ENCODE results near the gene PDXK.

The PDXK gene

GRCh38 chr21:43794857-43795256 is 75.9 kb downstream of the PDXK start:
- no peak for TF ChIP-seq CTCF (IDR thresholded peaks at IDR 0.05; ENCODE audit: extremely low read depth, missing control alignments)
- DNase-seq (ENCODE audit: low spot score): no peak

- no peak for TF ChIP-seq CTCF (IDR thresholded peaks at IDR 0.05; ENCODE audit: extremely low read depth, missing control alignments)
- no peak for DNase-seq (ENCODE audit: low spot score)
Observed at GRCh38 chr21:43797415-43797814, 78.5 kb downstream of the PDXK start.

- DNase-seq (ENCODE audit: low spot score): no peak
- no peak for TF ChIP-seq CTCF (IDR thresholded peaks at IDR 0.05; ENCODE audit: extremely low read depth, missing control alignments)
Observed at GRCh38 chr21:43797925-43798715, 79.2 kb downstream of the PDXK start.

DNA sequence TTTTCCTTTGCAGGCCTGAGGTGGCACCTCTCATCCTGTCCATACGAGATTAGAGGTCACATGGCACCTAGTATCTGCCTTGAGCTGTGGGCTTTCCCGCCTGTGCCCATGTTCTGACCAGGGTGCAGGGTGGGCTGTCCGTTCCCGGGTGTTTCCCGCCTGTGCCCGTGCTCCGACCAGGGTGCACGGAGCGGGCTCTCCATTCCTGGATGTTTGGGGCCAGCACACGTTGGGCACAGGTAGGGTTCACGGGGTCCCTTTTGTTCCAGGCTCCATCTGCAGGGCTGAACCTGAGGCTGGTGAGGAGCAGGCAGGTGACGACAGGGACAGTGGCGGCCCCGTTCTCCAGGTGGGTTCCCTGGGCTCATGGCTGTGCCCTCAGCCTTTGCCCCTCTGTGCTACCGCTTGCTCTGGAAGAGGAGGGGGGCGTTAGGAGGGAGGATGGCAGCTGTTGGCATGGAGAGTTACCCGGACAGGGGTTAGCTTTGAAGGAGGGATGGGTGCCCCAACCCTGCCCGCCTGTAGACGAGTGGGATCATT is 80.4 kb downstream of the PDXK start:
- no peak for TF ChIP-seq CTCF (IDR thresholded peaks at IDR 0.05; ENCODE audit: extremely low read depth, missing control alignments)
- no peak for DNase-seq (ENCODE audit: low spot score)

DNA sequence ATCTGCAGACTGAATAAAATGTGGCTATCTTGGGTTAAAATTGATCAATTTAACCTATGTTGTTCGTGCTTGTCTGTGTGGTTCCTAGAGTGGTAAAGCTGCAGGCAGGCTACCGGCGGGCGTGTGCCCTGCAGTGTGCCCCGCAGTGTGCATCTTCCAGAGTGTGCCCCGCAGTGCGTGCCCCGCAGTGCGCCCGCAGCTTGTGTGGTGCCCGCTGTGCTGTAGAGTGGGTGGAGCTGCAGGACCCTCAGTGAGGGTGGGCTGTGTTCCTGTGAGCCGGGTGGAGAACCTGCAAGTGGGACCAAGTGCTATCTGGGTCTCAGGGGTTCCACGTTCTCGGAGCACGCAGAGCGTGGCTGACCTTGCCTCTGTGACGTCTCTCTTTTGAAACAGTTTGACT is 81.2 kb downstream of the PDXK start:
- TF ChIP-seq CTCF (IDR thresholded peaks at IDR 0.05; ENCODE audit: extremely low read depth, missing control alignments): no peak
- no peak for DNase-seq (ENCODE audit: low spot score)

DNA sequence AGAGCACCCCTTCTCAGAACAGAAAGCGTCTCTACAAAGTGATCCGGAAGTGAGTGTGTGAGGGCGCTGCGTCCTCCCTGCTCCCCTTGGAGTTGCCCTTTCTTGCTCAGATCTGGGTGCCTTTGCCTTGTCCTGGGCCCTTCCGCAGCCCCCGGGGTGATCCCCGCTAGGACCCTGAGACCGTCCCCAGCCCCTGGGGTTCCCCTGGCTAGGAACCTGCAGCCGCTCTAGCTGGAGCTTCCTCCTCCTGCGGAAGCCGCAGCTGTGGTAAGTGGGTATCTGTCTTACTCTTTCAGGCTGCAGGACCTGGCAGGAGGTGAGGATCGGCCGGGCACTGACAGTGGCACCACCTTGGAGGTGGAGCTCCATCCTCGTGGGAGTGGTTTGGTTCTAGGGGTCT is 81.6 kb downstream of the PDXK start:
- TF ChIP-seq CTCF (IDR thresholded peaks at IDR 0.05; ENCODE audit: extremely low read depth, missing control alignments): no peak
- DNase-seq (ENCODE audit: low spot score): no peak

GRCh38 chr21:43801006-43801783 is 82.3 kb downstream of the PDXK start:
- DNase-seq (ENCODE audit: low spot score): no peak

More at GRCh38 chr21:43801006-43801783, 82.3 kb downstream of the PDXK start:
- TF ChIP-seq CTCF (IDR thresholded peaks at IDR 0.05; ENCODE audit: extremely low read depth, missing control alignments): no peak
